Mucosa of descending colon (tissue), 3 donors: Measurements from ENCODE around the gene REC114. TPM values are rescaled to one million over a fixed set of nuclear protein-coding genes. Genes with fewer than 3 reads are reported as not detected.

Experiments
- ATAC-seq: fragments of 200-7000 bp; cut with Tn5 transposase; one replicate; pipeline ENCODE4 v1.9.1; 2020; ENCODE audit warnings: mild to moderate bottlenecking, moderate library complexity
- DNase-seq, 3 donors: peaks; one replicate each; pipeline ENCODE4 v3.0.0-alpha.2; 2020
- H3K36me3 ChIP-seq: fragments of 200-600 bp; one replicate; pipeline ENCODE4 v1.8.0; 2021; ENCODE audit warnings: low read depth, mild to moderate bottlenecking
- H3K4me1 ChIP-seq: fragments of 200-600 bp; one replicate; pipeline ENCODE4 v1.8.0; 2021; ENCODE audit warnings: low read depth, mild to moderate bottlenecking
- H3K4me3 ChIP-seq: fragments of 200-600 bp; one replicate; pipeline ENCODE4 v1.8.0; 2021; ENCODE audit warnings: mild to moderate bottlenecking
- H3K9me3 ChIP-seq: fragments of 200-600 bp; one replicate; pipeline ENCODE4 v1.8.0; 2021; ENCODE audit warnings: mild to moderate bottlenecking
- intact Hi-C, 2 donors: fragments of 100-400 bp; cut with DNase I in 1 of 2; cut with micrococcal nuclease in 1 of 2; formaldehyde crosslinking; loops; one replicate each; pipeline versions ENCODE4 v1.11.0 to v1.11.1; 2022; cut with DNase I, micrococcal nuclease
- total RNA-seq, 3 donors: library from RNA; stranded (reverse); fragmentation: NEBNext Ultra II Directional in 2 of 3; extraction: Animal tissue kit (Norgen Biotek cat#: 25700) in 2 of 3; gene quantifications; one replicate each; pipeline versions ENCODE4 v1.2.1 to v1.2.4, GENCODE V29; 2021 to 2023
- TF ChIP-seq, protein P1 (sequence below): fragments of 200-600 bp; IDR thresholded peaks from one replicate; pipeline ENCODE4 v1.8.0; 2022; ENCODE audit warnings: antibody characterized with exemption, mild to moderate bottlenecking
- donor health status: DM: no; HTN: no; CAD: no; lungs with moderate emphysema.
- donor health status: DM: no; HTN: no; CAD: no.
- donor health status: DM: no; HTN: yes; CAD: no.

Gene REC114
- total RNA-seq, 3 donors from 2014 or later, result not detected

DNA sequence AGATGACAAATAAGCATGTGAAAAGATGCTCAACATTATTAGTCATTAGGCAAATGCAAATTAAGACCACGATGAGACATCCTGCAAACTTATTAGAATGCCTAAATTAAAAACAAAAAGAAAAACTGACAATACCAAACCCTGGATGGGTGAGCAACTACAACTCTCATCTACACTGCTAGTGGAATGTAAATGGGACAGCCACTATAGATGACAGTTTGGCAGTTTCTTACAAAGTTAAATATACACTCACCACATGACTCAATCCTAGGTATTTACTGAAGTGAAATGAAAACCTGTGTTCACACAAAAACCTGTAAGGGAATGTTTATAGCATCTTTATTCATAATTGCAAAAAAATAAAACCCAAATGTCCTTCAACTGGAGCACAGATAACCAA lies 115.6 kb downstream of the REC114 start:
- no peaks in the 10 kb centered on the region for H3K36me3 ChIP-seq
- no peaks in the 10 kb centered on the region for H3K9me3 ChIP-seq
- intact Hi-C loops, result loop anchor here in 1 of 2 donors (5.0 kb wide), 1 partner anchor 79 kb away; no protein-coding TSS in a partner anchor
- ATAC-seq (no peak), DNase-seq (no peak)
- H3K4me3 ChIP-seq, result no peak overlapping the region
- TF ChIP-seq, protein P1, sequence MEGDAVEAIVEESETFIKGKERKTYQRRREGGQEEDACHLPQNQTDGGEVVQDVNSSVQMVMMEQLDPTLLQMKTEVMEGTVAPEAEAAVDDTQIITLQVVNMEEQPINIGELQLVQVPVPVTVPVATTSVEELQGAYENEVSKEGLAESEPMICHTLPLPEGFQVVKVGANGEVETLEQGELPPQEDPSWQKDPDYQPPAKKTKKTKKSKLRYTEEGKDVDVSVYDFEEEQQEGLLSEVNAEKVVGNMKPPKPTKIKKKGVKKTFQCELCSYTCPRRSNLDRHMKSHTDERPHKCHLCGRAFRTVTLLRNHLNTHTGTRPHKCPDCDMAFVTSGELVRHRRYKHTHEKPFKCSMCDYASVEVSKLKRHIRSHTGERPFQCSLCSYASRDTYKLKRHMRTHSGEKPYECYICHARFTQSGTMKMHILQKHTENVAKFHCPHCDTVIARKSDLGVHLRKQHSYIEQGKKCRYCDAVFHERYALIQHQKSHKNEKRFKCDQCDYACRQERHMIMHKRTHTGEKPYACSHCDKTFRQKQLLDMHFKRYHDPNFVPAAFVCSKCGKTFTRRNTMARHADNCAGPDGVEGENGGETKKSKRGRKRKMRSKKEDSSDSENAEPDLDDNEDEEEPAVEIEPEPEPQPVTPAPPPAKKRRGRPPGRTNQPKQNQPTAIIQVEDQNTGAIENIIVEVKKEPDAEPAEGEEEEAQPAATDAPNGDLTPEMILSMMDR, result no peak
- H3K4me1 ChIP-seq, result no peaks in the 10 kb centered on the region

DNA sequence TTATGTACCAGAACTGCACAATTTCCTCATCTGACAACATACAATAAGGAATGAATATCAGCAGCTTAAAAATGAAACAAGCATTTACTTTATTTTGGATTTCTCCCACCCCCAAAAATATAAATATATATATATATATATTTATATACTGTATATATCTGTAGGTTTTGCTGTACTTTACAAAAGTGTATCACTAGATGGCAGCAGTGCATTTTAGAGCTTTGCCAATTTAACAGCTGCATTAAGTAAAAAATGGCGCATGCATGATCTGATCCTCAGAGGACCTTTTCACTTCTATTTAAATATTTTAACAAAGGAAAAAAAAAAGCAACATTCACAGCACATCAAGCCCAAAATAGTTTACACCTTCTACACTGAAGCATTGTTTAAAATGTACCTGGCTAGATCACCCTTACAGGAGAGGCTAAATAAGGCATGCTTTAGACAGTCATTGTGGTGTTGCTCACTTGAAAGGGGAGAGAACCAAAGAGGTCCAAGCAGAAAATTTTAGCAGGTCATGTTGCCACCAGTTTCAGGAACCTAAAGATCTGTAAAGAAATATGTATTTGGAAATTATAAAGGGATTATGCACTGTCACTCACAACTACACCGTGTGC lies 117.6 kb downstream of the REC114 start:
- no peaks in the 10 kb centered on the region for H3K9me3 ChIP-seq
- DNase-seq (peak in 1 of 3 donors; percentile 70), ATAC-seq (peak; percentile 80)
- H3K4me3 ChIP-seq, result no peak overlapping the region
- TF ChIP-seq, protein P1, result peak; percentile 22
- H3K36me3 ChIP-seq, result no peaks in the 10 kb centered on the region
- intact Hi-C loops, result loop anchor here in 1 of 2 donors (10.0 kb wide), 1 partner anchor 144 kb away; no protein-coding TSS in a partner anchor
- no peaks in the 10 kb centered on the region for H3K4me1 ChIP-seq

DNA sequence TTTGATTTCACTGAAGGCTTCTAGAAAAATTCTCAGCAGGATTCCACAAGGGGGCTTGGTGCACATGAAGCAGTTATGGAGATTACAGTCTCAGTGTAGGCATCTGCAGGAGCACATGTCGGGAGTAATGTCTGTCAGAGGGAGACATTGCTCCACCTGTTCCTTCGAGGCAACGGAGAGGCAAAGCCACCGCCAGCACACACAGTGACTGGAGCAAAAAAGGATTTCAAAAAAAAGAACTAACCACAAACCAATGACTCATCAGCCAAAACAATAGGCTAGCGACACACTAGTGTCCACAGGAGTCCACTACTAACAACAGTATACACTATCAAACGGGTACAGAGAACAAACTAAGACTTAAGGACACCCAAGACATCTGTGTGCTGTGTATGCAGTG lies 121.3 kb downstream of the REC114 start:
- H3K4me1 ChIP-seq, result no peaks in the 10 kb centered on the region
- H3K36me3 ChIP-seq, result no peaks in the 10 kb centered on the region
- intact Hi-C loops, result loop anchor here in 1 of 2 donors (10.0 kb wide), 1 partner anchor 141 kb away; no protein-coding TSS in a partner anchor
- no peaks in the 10 kb centered on the region for H3K9me3 ChIP-seq
- DNase-seq (no peak), ATAC-seq (no peak)
- TF ChIP-seq, protein P1, result no peak
- H3K4me3 ChIP-seq, result no peak overlapping the region

DNA sequence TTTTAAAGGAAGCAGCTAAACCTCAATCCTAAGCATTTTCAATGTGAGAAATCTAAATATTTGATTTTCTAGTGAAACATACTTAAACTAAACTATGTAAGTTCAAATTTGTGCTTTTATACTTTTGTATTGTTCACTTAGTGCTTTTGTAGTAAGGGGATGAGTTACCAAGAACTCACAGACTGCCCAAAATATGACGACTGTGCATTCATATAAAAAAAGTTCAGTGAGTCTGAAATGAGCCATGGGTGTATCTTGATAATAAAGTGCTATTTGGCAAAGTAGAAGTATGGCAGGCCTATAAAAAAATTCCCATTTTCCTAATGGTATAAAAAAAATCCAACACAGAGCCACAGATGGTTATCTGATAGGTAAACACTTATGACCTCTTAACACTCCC lies 124.1 kb downstream of the REC114 start:
- no peak overlapping the region for H3K4me3 ChIP-seq
- no peaks in the 10 kb centered on the region for H3K4me1 ChIP-seq
- no peak for DNase-seq
- no peaks in the 10 kb centered on the region for H3K9me3 ChIP-seq
- intact Hi-C loops, result loop anchor here in 1 of 2 donors (10.0 kb wide), 1 partner anchor 138 kb away; no protein-coding TSS in a partner anchor
- peaks cover 6% of the 10 kb centered on the region for H3K36me3 ChIP-seq
- ATAC-seq, result no peak
- TF ChIP-seq, protein P1, result no peak

DNA sequence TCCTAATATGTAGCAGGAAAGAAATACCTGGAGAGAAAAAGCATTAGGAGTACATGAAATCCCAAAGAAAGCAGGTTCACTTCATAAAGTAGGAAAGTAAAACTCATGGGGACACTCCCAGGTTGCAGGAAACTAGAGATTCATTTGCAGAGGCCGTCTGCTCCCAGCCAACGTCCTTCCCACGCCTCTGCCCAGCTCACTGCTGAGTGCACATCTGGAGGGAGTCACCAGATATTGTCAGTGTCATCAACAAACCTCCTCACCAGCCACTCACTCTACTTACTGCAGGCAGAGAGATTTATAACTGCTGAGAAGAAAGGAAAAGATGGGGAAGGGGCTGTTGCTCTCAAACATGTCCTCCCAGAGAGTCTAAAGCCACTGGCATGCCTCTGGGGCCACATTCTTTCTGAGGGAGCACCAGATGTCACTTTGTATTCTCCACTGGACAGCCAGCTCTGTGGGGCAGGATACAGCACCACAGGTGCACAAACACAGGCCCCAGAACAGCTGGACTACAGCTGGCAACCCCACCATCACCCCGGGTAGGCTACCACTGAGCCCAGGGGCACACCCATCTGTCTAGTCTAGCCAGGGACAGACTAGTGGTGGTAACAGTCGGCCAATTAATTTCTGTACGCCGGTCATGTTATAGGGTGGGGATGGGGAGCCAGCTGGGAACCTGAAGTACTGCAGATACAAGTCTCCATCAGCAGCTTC lies 125.8 kb downstream of the REC114 start:
- no peak for DNase-seq
- Histone ChIP-seq H3K9me3 (no peaks in the 10 kb centered on the region), H3K4me3 (no peak overlapping the region), H3K36me3 (peaks cover 6% of the 10 kb centered on the region), H3K4me1 (peaks cover 4% of the 10 kb centered on the region)
- TF ChIP-seq, protein P1, result no peak
- intact Hi-C loops, result loop anchor here in 1 of 2 donors (10.0 kb wide), 1 partner anchor 136 kb away; no protein-coding TSS in a partner anchor
- ATAC-seq, result no peak
